Esophagus squamous epithelium (tissue), 5 donors: ENCODE measurements around the gene SPATS2. TPM values are rescaled to one million over a fixed set of nuclear protein-coding genes. Genes with fewer than 3 reads are reported as not detected.

Experiments
- DNase-seq: peaks from one replicate; lab custom pipeline; 2025; lab: John Stamatoyannopoulos, UW
- H3K27ac ChIP-seq, 4 donors: fragments of 200-600 bp; sonication (generic); one replicate each; pipeline ENCODE4 v1.5.1; 2016 to 2019; ENCODE audit warnings: mild to moderate bottlenecking in 1 of 4
- H3K27me3 ChIP-seq, 4 donors: fragments of 200-600 bp; sonication (generic); 1 replicate in 3 of 4; 2 replicates in 1 of 4; pipeline versions ENCODE4 v1.5.1 to v1.6.0; 2017 to 2021; ENCODE audit warnings: antibody characterized with exemption in 1 of 4
- H3K36me3 ChIP-seq, 3 donors: fragments of 200-600 bp; sonication (generic); one replicate each; pipeline ENCODE4 v1.5.1; 2016 to 2019
- H3K4me1 ChIP-seq, 3 donors: fragments of 200-600 bp; sonication (generic); one replicate each; pipeline ENCODE4 v1.5.1; 2017 to 2019
- H3K4me3 ChIP-seq, 4 donors: fragments of 200-600 bp; sonication (generic); 1 replicate in 3 of 4; 2 replicates in 1 of 4; pipeline ENCODE4 v1.5.1; 2016 to 2019; ENCODE audit warnings: mild to moderate bottlenecking in 2 of 4, moderate library complexity in 1 of 4
- H3K9me3 ChIP-seq, 3 donors: fragments of 200-600 bp; sonication (generic); one replicate each; pipeline ENCODE4 v1.5.1; 2016 to 2019
- POLR2A ChIP-seq, 4 donors: fragments of 450-650 bp; IDR thresholded peaks; one replicate each; pipeline ENCODE4 v1.6.1; 2017; ENCODE audit warnings: antibody characterized with exemption in 4 of 4, mild to moderate bottlenecking in 4 of 4, moderate library complexity in 3 of 4
- WGBS, 2 donors: methylation state at CpG; one replicate each; pipeline ENCODE4 v1.1.5; 2018; 5-methylcytosine and 5-hydroxymethylcytosine counted together
- intact Hi-C: fragments of 100-400 bp; cut with DNase I; formaldehyde crosslinking; loops from one replicate; pipeline ENCODE4 v1.15.0; 2022
- total RNA-seq, 4 donors: library from RNA; depleted of rRNA; stranded (reverse); fragments of >200 nt; gene quantifications; one replicate each; pipeline ENCODE4 v1.1.0, GENCODE V29; 2016
- TF ChIP-seq, protein P1 (sequence below), 6 experiments: fragments of 450-650 bp in 4 of 6; fragments of 200-600 bp in 2 of 6; sonication (generic) in 2 of 6; IDR thresholded peaks; one replicate each; pipeline ENCODE4 v1.5.1; 2016 to 2019; ENCODE audit warnings: antibody characterized with exemption in 6 of 6, mild to moderate bottlenecking in 4 of 6, moderate library complexity in 4 of 6
- donor health status: DM: yes; HTN: yes; CAD: no.

SPATS2 gene
- total RNA-seq, 4 donors from 2014 or later = 4.8 to 9.8 (median 8.5) TPM

DNA sequence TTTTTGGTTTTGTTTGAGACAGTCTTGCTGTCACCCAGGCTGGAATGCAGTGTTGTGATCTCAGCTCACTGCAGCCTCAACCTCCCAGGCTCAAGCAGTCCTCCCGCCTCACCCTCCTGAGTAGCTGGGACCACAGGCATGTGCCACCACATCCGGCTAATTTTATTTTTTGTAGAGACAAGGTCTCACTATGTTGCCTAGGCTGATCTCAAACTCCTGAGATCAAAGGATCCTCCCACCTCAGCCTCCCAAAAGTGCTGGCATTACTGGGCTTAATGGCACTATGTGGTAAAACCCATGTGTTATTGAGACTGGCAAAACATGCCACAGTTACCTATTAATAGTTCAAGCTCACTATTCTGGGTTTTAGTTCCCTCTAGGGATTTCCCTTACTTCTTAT lies 120.3 kb downstream of the SPATS2 start:
- intact Hi-C loops = no loop called here
- Histone ChIP-seq H3K27ac (no peak overlapping the region), H3K27me3 (no peaks in the 10 kb centered on the region), H3K36me3 (peaks cover 0 to 39% (median 0%) of the 10 kb centered on the region in 3 donors), H3K4me1 (no peaks in the 10 kb centered on the region), H3K9me3 (no peaks in the 10 kb centered on the region), H3K4me3 (no peak overlapping the region)
- WGBS, 2 donors = 90 to 100% methylated on average over 1 to 2 of the region's 2 CpGs
- no peak for DNase-seq
- no peak for TF ChIP-seq POLR2A (IDR thresholded peaks at IDR 0.05)
- TF ChIP-seq, protein P1, sequence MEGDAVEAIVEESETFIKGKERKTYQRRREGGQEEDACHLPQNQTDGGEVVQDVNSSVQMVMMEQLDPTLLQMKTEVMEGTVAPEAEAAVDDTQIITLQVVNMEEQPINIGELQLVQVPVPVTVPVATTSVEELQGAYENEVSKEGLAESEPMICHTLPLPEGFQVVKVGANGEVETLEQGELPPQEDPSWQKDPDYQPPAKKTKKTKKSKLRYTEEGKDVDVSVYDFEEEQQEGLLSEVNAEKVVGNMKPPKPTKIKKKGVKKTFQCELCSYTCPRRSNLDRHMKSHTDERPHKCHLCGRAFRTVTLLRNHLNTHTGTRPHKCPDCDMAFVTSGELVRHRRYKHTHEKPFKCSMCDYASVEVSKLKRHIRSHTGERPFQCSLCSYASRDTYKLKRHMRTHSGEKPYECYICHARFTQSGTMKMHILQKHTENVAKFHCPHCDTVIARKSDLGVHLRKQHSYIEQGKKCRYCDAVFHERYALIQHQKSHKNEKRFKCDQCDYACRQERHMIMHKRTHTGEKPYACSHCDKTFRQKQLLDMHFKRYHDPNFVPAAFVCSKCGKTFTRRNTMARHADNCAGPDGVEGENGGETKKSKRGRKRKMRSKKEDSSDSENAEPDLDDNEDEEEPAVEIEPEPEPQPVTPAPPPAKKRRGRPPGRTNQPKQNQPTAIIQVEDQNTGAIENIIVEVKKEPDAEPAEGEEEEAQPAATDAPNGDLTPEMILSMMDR (IDR thresholded peaks at IDR 0.05) = no peak

DNA sequence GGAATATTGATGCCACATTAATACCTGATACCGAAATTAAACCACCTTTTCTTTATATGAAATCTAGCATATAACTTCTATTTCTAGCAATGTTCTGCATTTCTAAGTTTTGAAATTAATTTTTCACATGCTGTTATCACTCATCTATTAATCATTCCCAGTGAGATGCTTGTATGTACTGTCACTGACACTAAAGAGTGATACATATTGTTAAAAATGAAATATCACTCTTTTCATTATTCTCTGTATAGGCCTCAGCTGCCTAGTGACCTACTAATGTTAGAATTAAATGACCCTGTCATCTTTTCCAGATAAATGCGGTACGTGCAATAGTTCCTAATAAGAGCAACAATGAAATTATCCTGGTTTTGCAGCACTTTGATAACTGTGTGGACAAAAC lies 121.9 kb downstream of the SPATS2 start:
- TF ChIP-seq, protein P1 (IDR thresholded peaks at IDR 0.05) = no peak
- no peak for TF ChIP-seq POLR2A (IDR thresholded peaks at IDR 0.05)
- DNase-seq = no peak
- no peaks in the 10 kb centered on the region for H3K9me3 ChIP-seq
- no peaks in the 10 kb centered on the region for H3K4me1 ChIP-seq
- H3K4me3 ChIP-seq = no peak overlapping the region
- WGBS, 2 donors = 96 to 97% methylated on average over 3 of the region's 3 CpGs
- H3K27me3 ChIP-seq = no peaks in the 10 kb centered on the region
- H3K36me3 ChIP-seq = peaks cover 0 to 44% (median 0%) of the 10 kb centered on the region in 3 donors
- H3K27ac ChIP-seq = no peak overlapping the region
- intact Hi-C loops = no loop called here

DNA sequence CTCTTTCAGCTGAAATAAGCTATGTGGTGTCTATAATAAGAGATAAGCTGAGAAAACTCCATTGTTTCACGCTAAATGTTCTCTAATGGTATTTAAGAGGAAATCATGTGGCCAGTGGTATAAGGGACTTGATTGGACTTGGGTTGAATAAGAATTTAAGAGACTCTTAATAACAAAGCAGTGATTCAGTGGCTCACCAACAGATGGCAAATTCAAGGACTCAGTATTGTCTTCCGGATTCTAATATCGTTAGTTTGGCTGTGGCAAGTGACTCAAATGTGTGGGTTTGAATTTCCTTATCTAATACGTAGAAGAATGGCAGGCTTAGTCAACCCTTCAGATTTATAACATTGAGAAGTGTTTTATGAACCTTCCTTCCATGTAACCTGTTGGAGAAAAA lies 122.5 kb downstream of the SPATS2 start:
- peaks cover 0 to 42% (median 0%) of the 10 kb centered on the region in 3 donors for H3K36me3 ChIP-seq
- intact Hi-C loops = no loop called here
- 74 to 78% methylated on average over 4 of the region's 4 CpGs for WGBS, 2 donors

DNA sequence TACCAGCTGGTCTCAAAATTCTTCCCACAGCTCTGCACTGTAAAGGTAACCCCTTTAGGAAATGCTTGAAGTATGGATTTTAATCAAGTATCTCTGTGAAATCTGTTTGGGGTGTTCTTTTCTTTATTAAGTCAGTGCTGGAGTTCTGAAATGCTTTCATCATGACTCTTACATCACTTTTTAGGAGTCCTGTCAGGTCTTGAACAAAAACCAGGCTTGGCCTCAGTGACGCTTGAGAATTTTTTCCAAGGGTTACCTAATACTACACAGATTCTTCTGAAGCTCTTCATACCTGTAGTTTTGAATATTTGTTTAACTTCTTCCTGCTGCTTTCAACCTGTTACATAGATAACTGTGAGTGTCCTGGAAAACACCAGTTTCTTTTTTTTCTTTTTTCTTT lies 124.6 kb downstream of the SPATS2 start:
- Histone ChIP-seq H3K9me3 (no peaks in the 10 kb centered on the region), H3K27me3 (no peaks in the 10 kb centered on the region), H3K36me3 (peaks cover 0 to 42% (median 0%) of the 10 kb centered on the region in 3 donors), H3K4me1 (no peaks in the 10 kb centered on the region), H3K27ac (no peak overlapping the region), H3K4me3 (no peak overlapping the region)
- TF ChIP-seq, protein P1 (IDR thresholded peaks at IDR 0.05) = no peak
- TF ChIP-seq POLR2A (IDR thresholded peaks at IDR 0.05) = no peak
- no peak for DNase-seq
- intact Hi-C loops = no loop called here
- WGBS, 2 donors = 41 to 54% methylated on average over 1 of the region's 1 CpG

More for the DNA sequence above, 122.5 kb downstream of the SPATS2 start:
- H3K27ac ChIP-seq = no peak overlapping the region
- H3K27me3 ChIP-seq = no peaks in the 10 kb centered on the region
- TF ChIP-seq, protein P1 (IDR thresholded peaks at IDR 0.05) = no peak
- no peak for TF ChIP-seq POLR2A (IDR thresholded peaks at IDR 0.05)
- no peak for DNase-seq
- no peaks in the 10 kb centered on the region for H3K4me1 ChIP-seq
- no peaks in the 10 kb centered on the region for H3K9me3 ChIP-seq
- no peak overlapping the region for H3K4me3 ChIP-seq

DNA sequence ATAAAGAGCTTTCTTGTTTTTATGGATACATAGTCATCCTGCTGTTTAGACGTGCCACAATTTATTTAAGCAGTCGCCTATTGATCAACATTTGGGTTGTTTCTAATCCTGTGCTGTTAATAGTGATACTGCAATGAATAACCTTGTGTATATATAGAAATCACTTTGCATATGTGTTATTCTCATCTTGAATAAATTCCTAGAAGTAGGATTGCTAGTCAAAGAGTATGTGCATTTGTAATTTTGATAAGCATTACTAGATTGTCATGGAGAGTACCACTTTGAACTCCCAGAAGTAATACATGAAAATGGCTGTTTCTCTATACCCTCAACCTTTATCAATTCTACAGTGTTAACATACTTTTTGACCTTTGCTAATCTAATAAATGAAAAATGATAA lies 126.6 kb downstream of the SPATS2 start:
- H3K9me3 ChIP-seq = no peaks in the 10 kb centered on the region
- no peak for DNase-seq
- WGBS, 2 donors = 88 to 90% methylated on average over 2 of the region's 2 CpGs
- peaks cover 0 to 34% (median 0%) of the 10 kb centered on the region in 3 donors for H3K36me3 ChIP-seq
- intact Hi-C loops = no loop called here
- H3K27me3 ChIP-seq = no peaks in the 10 kb centered on the region
- no peak overlapping the region for H3K4me3 ChIP-seq
- H3K27ac ChIP-seq = no peak overlapping the region
- H3K4me1 ChIP-seq = no peaks in the 10 kb centered on the region
- no peak for TF ChIP-seq POLR2A (IDR thresholded peaks at IDR 0.05)
- TF ChIP-seq, protein P1 (IDR thresholded peaks at IDR 0.05) = no peak
